Measurements from ENCODE around the gene CYP19A1.

CYP19A1 gene

GRCh38 chr15:51341366-51342226, 3.2 kb upstream of the CYP19A1 start, which contains the start of gene GLDN:
Gene GLDN (plus strand): TSS chr15:51341655. CDS start chr15:51341685, 30 bp downstream.
- peak; percentile 29 for DNase-seq (ENCODE audit: low read depth)
- peak within 1 kb of the TSS; percentile 45 for H3K4me3 ChIP-seq (ENCODE audit: low read depth, low read length)
- no peak for TF ChIP-seq CTCF (conservative IDR thresholded peaks at IDR 0.05; ENCODE audit: low read depth, low read length)

- DNase-seq (ENCODE audit: low read depth) = no peak
- no peak overlapping the region for H3K4me3 ChIP-seq (ENCODE audit: low read depth, low read length)
- TF ChIP-seq CTCF (conservative IDR thresholded peaks at IDR 0.05; ENCODE audit: low read depth, low read length) = peak; percentile 3
Measured at GRCh38 chr15:51335538-51336410, 2.6 kb downstream of the CYP19A1 start.

GRCh38 chr15:51335087-51335486, 3.3 kb downstream of the CYP19A1 start:
- no peak for TF ChIP-seq CTCF (conservative IDR thresholded peaks at IDR 0.05; ENCODE audit: low read depth, low read length)
- DNase-seq (ENCODE audit: low read depth) = no peak
- no peak overlapping the region for H3K4me3 ChIP-seq (ENCODE audit: low read depth, low read length)

GRCh38 chr15:51334011-51334451, 4.4 kb downstream of the CYP19A1 start:
- H3K4me3 ChIP-seq (ENCODE audit: low read depth, low read length) = no peak overlapping the region
- TF ChIP-seq CTCF (conservative IDR thresholded peaks at IDR 0.05; ENCODE audit: low read depth, low read length) = no peak
- DNase-seq (ENCODE audit: low read depth) = no peak

GRCh38 chr15:51333571-51333970, 4.8 kb downstream of the CYP19A1 start:
- no peak for DNase-seq (ENCODE audit: low read depth)
- no peak for TF ChIP-seq CTCF (conservative IDR thresholded peaks at IDR 0.05; ENCODE audit: low read depth, low read length)
- H3K4me3 ChIP-seq (ENCODE audit: low read depth, low read length) = no peak overlapping the region

- TF ChIP-seq CTCF (conservative IDR thresholded peaks at IDR 0.05; ENCODE audit: low read depth, low read length) = no peak
- peak; percentile 52 for DNase-seq (ENCODE audit: low read depth)
- no peak overlapping the region for H3K4me3 ChIP-seq (ENCODE audit: low read depth, low read length)
Measured at GRCh38 chr15:51332206-51333147, 5.9 kb downstream of the CYP19A1 start.
